ENCODE results near the gene UBALD2.
A peak's percentile ranks its signal among the peaks of the same experiment; 100 is the strongest.
"Not testable (repeated sequence)": the region's sequence is repeated elsewhere in the genome, so short reads cannot be mapped to it uniquely, and the experiment has no call there.

Gene UBALD2

DNA sequence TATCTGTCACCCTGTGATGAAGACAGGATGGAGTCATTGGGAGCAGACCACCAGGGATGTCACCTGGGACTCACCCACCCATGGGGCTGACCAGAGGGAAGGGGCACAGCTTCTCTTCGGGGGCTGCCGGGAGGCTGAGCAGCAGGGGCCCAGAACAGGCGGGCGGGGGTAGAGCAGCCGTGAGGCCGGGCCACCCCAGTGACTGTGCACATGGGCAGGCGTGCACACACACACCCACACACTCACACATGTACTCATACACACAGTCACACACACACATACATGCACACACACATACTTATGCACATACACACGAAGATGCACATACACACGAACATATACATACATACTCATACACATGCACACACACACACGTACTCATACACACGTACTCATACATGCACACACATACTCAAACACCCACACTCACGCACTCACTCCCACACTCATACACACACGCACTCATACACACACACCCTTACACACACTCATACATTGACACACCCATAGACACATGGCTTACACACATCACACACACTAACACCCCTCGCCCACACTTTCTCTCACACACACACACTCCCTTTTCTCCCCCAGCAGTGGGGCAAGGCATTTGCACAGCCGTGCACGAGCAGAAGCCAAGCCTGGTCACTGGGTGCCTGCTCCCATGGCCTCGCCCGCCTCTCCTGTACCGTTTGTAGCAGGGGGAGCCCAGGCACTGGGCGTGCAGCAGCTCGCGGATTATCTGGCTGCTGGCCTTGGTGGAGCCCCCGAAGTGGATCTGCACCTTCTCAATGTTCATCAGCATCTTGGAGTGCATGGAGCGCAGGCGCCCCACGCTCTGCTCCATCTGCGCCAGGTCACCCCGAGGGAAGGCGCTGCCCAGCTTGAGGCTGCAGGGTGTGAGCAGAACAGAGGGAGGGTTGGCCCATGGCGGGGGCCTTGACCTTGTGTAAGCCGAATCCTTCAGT is 12.4 kb downstream of the UBALD2 start:
- DNase-seq (ENCODE audit: low read depth, low spot score) = no peak

GRCh38 chr17:76278268-76278908 is 13.2 kb downstream of the UBALD2 start:
- DNase-seq (ENCODE audit: low read depth, low spot score) = no peak

GRCh38 chr17:76278952-76279741 is 14.0 kb downstream of the UBALD2 start:
- DNase-seq (ENCODE audit: low read depth, low spot score) = peak; percentile 67

DNA sequence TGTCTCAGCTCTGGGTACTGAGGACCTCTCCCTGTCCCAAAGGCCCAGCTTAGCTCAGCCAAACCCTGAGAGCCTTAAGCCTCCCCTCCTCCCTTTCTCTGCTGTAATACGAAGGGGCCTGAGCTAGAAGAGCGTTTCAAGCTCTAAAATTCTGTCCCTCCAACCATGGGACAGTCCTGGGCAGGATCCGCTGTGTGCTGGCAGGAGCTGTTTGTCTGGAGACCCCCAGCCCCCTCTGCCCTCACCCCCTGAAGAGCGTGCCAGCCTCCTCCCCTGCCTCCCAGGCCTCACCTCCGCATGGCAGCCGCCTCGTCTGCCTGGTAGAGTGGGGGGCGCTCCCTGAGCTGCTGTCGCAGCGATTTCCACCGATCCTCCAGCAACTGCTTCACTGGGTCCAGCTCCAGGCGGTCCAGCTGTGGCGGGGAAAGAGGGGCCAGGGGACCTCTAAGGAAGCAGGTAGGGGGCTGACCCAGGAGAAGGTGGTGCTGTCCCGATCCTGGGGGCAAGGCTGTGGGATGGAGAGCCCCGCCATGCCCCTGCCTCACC is 14.7 kb downstream of the UBALD2 start:
- no peak for DNase-seq (ENCODE audit: low read depth, low spot score)

GRCh38 chr17:76280650-76281049 is 15.5 kb downstream of the UBALD2 start:
- no peak for DNase-seq (ENCODE audit: low read depth, low spot score)

DNA sequence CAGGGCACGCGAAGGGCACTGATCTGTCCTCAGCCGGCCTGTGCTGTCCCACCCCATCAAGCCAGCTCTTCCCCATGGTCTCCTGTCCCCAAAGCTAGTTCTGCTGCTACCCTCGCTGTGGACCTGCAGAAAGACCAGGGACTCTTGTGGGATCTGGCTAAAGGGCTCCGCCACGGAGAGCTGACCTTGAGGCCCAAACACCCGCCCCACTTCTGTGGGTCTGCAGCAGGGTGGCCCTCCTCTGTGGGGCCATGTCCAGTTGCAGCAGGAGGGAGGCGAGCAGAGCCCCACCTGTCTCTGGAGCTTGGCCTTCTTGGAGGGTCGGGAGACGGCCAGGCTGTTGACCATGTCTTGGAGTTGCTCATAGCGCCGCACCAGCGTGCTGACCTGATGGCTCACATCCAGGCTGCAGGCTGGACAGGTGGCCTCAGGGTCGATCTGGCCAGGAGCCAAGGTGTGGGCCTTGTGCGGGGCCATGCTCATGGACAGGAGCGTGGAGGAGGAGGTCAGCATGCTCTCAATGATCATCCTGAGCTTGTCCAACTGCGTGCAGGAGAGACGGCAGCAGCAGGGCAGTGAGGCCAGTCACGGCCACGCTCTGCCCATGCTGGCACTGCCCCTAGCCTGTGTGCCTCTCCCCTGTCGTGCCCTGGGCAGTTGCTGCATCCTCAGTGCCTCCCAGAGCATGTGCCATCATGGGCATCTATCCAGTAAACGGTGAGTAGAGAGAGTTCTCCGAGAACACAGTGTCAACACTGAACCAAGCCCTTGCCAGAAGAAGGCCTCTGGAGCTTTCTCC is 16.6 kb downstream of the UBALD2 start:
- no peak for DNase-seq (ENCODE audit: low read depth, low spot score)

GRCh38 chr17:76292567-76292966 is 27.4 kb downstream of the UBALD2 start:
- DNase-seq (ENCODE audit: low read depth, low spot score) = no peak

DNA sequence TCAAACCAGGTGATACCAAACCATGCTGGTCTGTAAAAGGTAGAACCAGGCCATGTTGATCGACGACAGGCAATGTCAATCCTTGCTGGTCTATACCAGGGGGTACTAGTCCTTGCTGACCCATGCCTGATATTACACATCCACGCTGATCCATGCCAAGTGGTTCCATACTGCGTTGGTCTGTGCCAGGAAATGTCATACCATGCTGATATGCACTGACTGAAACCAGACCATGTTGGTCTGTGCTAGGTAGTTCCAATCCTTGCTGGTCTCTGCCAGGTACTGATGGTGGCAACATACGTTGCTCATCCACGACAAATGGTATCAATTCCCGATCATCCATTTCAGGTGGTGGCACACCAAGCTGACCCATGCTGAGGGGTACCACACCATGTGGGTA is 28.0 kb downstream of the UBALD2 start:
- no peak for DNase-seq (ENCODE audit: low read depth, low spot score)

DNA sequence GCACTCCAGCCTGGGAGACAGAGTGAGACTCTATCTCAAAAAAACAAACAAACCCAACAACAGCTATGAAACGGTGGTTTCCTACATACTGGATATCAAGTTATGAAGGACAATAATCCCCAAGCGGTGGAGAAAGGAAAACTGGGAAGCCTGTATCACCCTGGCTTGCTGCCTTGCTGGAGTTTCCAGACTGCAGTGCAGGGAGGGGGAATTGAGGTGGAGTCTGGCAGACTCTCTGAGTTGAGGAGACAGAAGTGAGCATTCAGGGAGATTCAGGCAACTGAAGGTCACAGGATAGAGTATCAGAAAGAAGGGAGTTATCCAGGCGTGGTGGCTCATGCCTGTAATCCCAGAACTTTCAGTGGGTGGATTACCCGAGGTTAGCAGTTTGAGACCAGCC is 31.0 kb downstream of the UBALD2 start:
- DNase-seq (ENCODE audit: low read depth, low spot score) = no peak

DNA sequence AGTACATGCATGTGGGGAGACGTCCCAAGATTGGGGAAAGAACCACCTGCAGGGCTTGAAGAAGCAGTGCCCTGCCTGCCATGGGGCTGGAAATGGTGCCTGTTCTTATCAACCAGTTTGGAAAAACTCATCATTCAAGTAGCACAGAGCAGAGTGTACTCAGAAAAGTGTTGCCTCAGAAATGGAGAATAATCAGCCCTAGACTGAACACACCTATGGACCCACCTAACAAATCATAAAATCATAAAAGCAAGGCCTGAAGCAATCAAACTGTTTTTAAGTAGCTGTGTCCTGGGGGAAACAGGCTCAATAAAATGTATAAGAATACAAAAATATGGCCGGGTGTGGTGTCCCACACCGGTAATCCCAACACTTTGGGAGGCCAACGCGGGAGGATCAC is 31.7 kb downstream of the UBALD2 start:
- DNase-seq (ENCODE audit: low read depth, low spot score) = no peak

- no peak for DNase-seq (ENCODE audit: low read depth, low spot score)
Measured at GRCh38 chr17:76297436-76297835, 32.3 kb downstream of the UBALD2 start.

GRCh38 chr17:76304226-76305134 is 39.3 kb downstream of the UBALD2 start:
- no peak for DNase-seq (ENCODE audit: low read depth, low spot score)

GRCh38 chr17:76305135-76305454 is 39.9 kb downstream of the UBALD2 start:
- DNase-seq (ENCODE audit: low read depth, low spot score) = not testable (repeated sequence)

DNA sequence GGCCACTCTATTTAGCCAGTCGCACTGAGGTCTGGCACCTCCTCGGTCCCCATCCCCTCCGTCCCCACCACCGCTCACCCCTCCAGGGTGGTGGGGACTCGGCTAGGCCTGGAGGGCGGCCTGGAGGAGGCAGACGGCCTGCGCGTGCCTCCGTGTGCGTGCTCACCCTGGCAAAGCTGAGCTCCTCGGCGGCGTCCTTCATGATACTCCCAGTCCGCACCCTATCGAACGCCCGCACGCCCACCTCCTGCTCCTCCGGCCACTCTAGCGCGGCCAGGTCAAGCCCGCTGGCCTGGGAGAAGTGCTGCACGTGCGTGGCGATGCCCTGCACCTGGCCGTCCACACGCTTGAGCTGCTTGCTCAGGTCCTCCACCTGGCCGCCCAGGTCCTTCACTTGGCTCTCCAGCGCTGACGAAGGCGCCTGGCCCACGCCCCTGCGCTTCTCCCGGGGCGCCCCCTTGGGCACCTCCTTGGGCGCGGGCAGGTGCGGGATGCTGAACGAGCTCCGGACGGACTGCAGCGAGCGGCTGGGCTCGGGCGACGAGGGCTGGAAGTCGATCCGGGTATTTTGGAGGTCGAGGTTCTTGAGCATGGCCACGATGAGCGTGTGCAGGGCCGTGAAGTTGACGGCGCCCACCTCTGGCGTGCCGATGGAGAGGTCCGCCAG is 42.3 kb downstream of the UBALD2 start:
- no peak for DNase-seq (ENCODE audit: low read depth, low spot score)

DNA sequence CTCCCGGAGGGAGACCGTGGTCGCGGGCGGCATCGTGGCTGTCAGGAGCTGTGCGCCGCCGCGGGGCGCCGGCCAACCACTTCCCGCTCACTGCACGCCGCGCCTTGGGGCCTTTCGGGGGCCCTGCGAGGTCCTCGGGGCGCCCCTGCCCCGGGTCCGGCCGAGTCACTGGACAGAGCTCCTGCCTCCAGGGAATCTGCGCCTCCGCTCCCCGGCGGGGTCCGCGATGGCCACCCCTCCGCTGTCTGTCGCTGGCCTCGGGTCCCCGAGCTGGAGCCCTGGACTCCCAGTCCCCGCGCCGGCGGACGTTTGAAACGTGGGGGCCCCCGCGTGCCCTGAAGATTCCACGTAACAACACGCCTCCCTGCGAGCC is 42.8 kb downstream of the UBALD2 start, which contains the start of gene QRICH2:
TSS of gene QRICH2 (minus strand) at position 311 of the 373 bp plus-strand sequence. CDS start at position 33, 278 bp downstream.
- no peak for DNase-seq (ENCODE audit: low read depth, low spot score)

- no peak for DNase-seq (ENCODE audit: low read depth, low spot score)
Measured at GRCh38 chr17:76309461-76309860, 44.3 kb downstream of the UBALD2 start.

GRCh38 chr17:76312735-76313134 is 47.6 kb downstream of the UBALD2 start:
- no peak for DNase-seq (ENCODE audit: low read depth, low spot score)

DNA sequence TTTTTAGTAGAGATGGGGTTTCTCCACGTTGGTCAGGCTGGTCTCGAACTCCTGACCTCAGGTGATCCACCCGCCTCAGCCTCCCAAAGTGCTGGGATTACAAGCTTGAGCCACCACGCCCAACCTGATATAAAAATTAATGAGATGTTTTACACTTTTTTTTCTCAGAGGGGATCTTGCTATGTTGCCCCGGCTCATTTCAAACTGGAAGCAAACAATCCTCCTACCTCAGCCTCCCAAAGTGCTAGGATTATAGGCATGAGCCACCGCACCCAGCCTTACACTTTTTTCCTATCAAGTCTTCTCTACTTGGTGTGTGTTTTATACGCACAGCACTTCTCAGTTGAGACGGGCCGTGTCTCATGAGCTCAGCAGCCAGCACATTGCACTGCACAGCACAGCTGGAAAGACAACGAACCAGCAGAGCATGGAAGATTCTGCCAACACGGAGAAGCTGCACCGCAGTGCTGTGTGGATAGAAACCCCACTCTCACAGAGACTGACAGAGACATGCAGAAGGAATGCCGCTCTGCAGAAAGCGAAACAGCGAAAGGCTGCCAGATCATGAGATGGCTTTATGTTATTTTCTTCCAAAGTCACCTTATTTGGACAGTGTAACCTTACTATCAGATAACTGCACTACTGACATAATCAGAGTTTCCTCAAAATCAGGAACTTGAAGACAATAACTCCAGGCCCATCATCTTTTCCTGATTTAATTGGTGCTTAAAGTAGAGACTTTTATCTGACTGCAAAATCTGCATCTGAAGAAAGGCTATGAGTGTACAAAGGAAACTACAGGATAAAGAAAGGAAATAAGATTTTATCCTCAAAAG is 49.5 kb downstream of the UBALD2 start:
- DNase-seq (ENCODE audit: low read depth, low spot score) = no peak

- no peak for DNase-seq (ENCODE audit: low read depth, low spot score)
Measured at GRCh38 chr17:76317535-76317934, 52.4 kb downstream of the UBALD2 start.
